Endothelial cell of umbilical vein (primary cell): ENCODE measurements around the gene GRK1. TPM values are rescaled to one million over a fixed set of nuclear protein-coding genes. Genes with fewer than 3 reads are reported as not detected.

ENCODE experiments used
- BruUV-seq: library from RNA; stranded (reverse); fragments of 400-500 nt; replicated peaks from 2 replicates; lab custom pipeline; 2021; lab: Mats Ljungman, UMichigan
- CTCF ChIA-PET: fragments of 300-600, 350-600 bp; sonication (Branson Sonifier 250); formaldehyde crosslinking; loops from one replicate; lab custom pipeline; 2021; ENCODE audit warnings: antibody characterized with exemption, inconsistent platforms; lab: Charles Lee
- POLR2A ChIA-PET: fragments of 300-600, 350-600 bp; sonication (Branson Sonifier 250); formaldehyde crosslinking; loops from one replicate; lab custom pipeline; 2021; ENCODE audit warnings: antibody characterized with exemption, inconsistent platforms; lab: Charles Lee
- DNase-seq: peaks from one replicate; pipeline ENCODE4 v3.0.0-alpha.2; 2011; ENCODE audit warnings: low read depth, low spot score
- FAIRE-seq: peaks from 2 replicates; lab custom pipeline; 2011; peaks lifted over from hg19 to GRCh38; lab: Jason Lieb, UNC
- H2AFZ ChIP-seq: 2 replicates; pipeline ENCODE4 v1.6.0; 2012; ENCODE audit warnings: low read depth, low read length, control low read depth, inconsistent platforms
- H3K27ac ChIP-seq: 2 replicates; pipeline ENCODE4 v1.5.1; 2011; ENCODE audit warnings: low read depth, mild to moderate bottlenecking, control low read depth, low read length, moderate library complexity; ENCODE audit not compliant: insufficient read depth
- H3K27me3 ChIP-seq, 2 experiments: 2 replicates each; pipeline versions ENCODE4 v1.6.0 to v1.6.1; 2011; ENCODE audit warnings: low read length in 2 of 2, mixed read lengths in 1 of 2; ENCODE audit not compliant: control insufficient read depth in 2 of 2, insufficient read depth in 2 of 2
- H3K36me3 ChIP-seq, 2 experiments: 2 replicates in 1 of 2; 3 replicates in 1 of 2; pipeline ENCODE4 v1.5.1; 2011; ENCODE audit warnings: low read length in 2 of 2, mild to moderate bottlenecking in 1 of 2, moderate library complexity in 1 of 2; ENCODE audit not compliant: control insufficient read depth in 2 of 2, insufficient read depth in 2 of 2; ENCODE audit errors: extremely low read depth in 1 of 2
- H3K4me1 ChIP-seq: 3 replicates; pipeline ENCODE4 v1.5.1; 2011; ENCODE audit warnings: mild to moderate bottlenecking, low read length; ENCODE audit not compliant: control insufficient read depth, insufficient read depth; ENCODE audit errors: extremely low read depth
- H3K4me2 ChIP-seq: 2 replicates; pipeline ENCODE4 v1.6.1; 2011; ENCODE audit warnings: low read length, control low read depth, mixed read lengths; ENCODE audit not compliant: insufficient read depth
- H3K4me3 ChIP-seq, 3 experiments: fragments of 200-600 bp in 1 of 3; sonication (generic), shearing (Covaris generic) in 1 of 3; replicated peaks in 1 of 3; 2 replicates each; pipeline ENCODE4 v1.5.1; 2011 to 2016; ENCODE audit warnings: control low read depth in 3 of 3, low read length in 3 of 3, mild to moderate bottlenecking in 2 of 3, inconsistent platforms in 1 of 3, low read depth in 1 of 3, moderate library complexity in 1 of 3; ENCODE audit not compliant: insufficient read depth in 1 of 3
- H3K79me2 ChIP-seq: 2 replicates; pipeline ENCODE4 v1.6.0; 2012; ENCODE audit warnings: low read length, inconsistent platforms; ENCODE audit not compliant: control insufficient read depth, insufficient read depth
- H3K9ac ChIP-seq: replicated peaks from 2 replicates; pipeline ENCODE3; 2011; ENCODE audit warnings: low read length, control low read depth; ENCODE audit not compliant: insufficient read depth; ENCODE audit errors: extremely low read depth
- H3K9me1 ChIP-seq: replicated peaks from 3 replicates; pipeline ENCODE4 v1.6.0; 2011; ENCODE audit warnings: mild to moderate bottlenecking, low read length; ENCODE audit not compliant: control insufficient read depth, insufficient read depth; ENCODE audit errors: extremely low read depth
- H3K9me3 ChIP-seq: replicated peaks from 2 replicates; pipeline ENCODE4 v1.5.1; 2012; ENCODE audit warnings: low read length, inconsistent platforms; ENCODE audit not compliant: control insufficient read depth, insufficient read depth
- H4K20me1 ChIP-seq: replicated peaks from 2 replicates; pipeline ENCODE3; 2011; ENCODE audit warnings: mild to moderate bottlenecking, low read length; ENCODE audit not compliant: control insufficient read depth, insufficient read depth; ENCODE audit errors: extremely low read depth
- CTCF ChIP-seq, 2 donors: IDR thresholded peaks; 1 replicate in 1 of 2; 2 replicates in 1 of 2; pipeline ENCODE4 v1.5.1; 2011; ENCODE audit warnings: low read length in 2 of 2, mild to moderate bottlenecking in 2 of 2, moderate library complexity in 2 of 2, control low read depth in 1 of 2, inconsistent platforms in 1 of 2, low read depth in 1 of 2; ENCODE audit not compliant: insufficient read depth in 1 of 2; ENCODE audit errors: extremely low read depth in 1 of 2
- EZH2 ChIP-seq: IDR thresholded peaks from 2 replicates; pipeline ENCODE4 v1.6.1; 2012; ENCODE audit warnings: borderline replicate concordance, low read depth, mild to moderate bottlenecking, moderate library complexity, low read length, inconsistent platforms; ENCODE audit not compliant: severe bottlenecking
- FOS ChIP-seq: IDR thresholded peaks from 2 replicates; pipeline ENCODE4 v1.6.1; 2011; ENCODE audit warnings: mild to moderate bottlenecking, low read length, moderate library complexity, borderline replicate concordance; ENCODE audit not compliant: insufficient read depth
- GATA2 ChIP-seq: IDR thresholded peaks from 2 replicates; pipeline ENCODE4 v1.7.0; 2011; ENCODE audit warnings: low read depth, mild to moderate bottlenecking, moderate library complexity, mixed read lengths, low read length; ENCODE audit not compliant: insufficient read length, insufficient read depth
- JUN ChIP-seq: IDR thresholded peaks from 2 replicates; pipeline ENCODE4 v1.6.1; 2011; ENCODE audit warnings: borderline replicate concordance, low read depth; ENCODE audit not compliant: insufficient read length, insufficient read depth
- MAX ChIP-seq: IDR thresholded peaks from 2 replicates; pipeline ENCODE4 v1.6.1; 2011; ENCODE audit not compliant: insufficient read depth, insufficient read length
- MYC ChIP-seq: IDR thresholded peaks from one replicate; pipeline ENCODE4 v1.6.1; 2011; ENCODE audit warnings: mild to moderate bottlenecking, low read depth, low read length
- POLR2A ChIP-seq: IDR thresholded peaks from 2 replicates; pipeline ENCODE4 v1.6.1; 2012; ENCODE audit warnings: low read depth, mild to moderate bottlenecking, control low read depth, low read length
- POLR2AphosphoS5 ChIP-seq: IDR thresholded peaks from 2 replicates; pipeline ENCODE4 v1.6.1; 2012; ENCODE audit warnings: low read depth, mild to moderate bottlenecking, control low read depth, low read length, moderate library complexity; ENCODE audit not compliant: insufficient read depth
- dilution Hi-C: fragments of 300-500 bp; cut with MboI; formaldehyde crosslinking; loops from one replicate; pipeline ENCODE4 v1.15.0; 2019; ENCODE audit warnings: low sequenced_read_pairs; ENCODE audit not compliant: extremely low pct_ligation_motif_present
- intact Hi-C: fragments of 100-400 bp; cut with micrococcal nuclease; formaldehyde crosslinking; loops from one replicate; pipeline ENCODE4 v1.10.0; 2022
- polyA plus RNA-seq, 4 experiments: library from polyadenylated mRNA; depleted of rRNA in 3 of 4; stranded (reverse) in 3 of 4; unstranded in 1 of 4; fragments of >200 nt; gene quantifications; 2 replicates each; pipeline versions ENCODE4 v1.2.1 to v1.2.3, GENCODE V29; 2011 to 2012; ENCODE audit warnings: missing spikeins in 1 of 4
- total RNA-seq: library from RNA; stranded (reverse); gene quantifications from 2 replicates; pipeline ENCODE4 v1.2.3, GENCODE V29; 2021

Gene GRK1
- total and polyA plus RNA-seq, 2 donors (not counting 3 experiments of a cell fraction or from before 2014, with no cell fraction given) = not detected

- no peak for DNase-seq
- TF ChIP-seq FOS (no peak), EZH2 (no peak), GATA2 (no peak), MYC (no peak), MAX (no peak), POLR2AphosphoS5 (no peak), CTCF (IDR thresholded peaks at IDR 0.05; ENCODE audit: extremely low read depth in 1 of 2, insufficient read depth in 1 of 2, low read depth in 1 of 2, low read length in 2 of 2) (no peak), JUN (no peak), POLR2A (no peak)
- H3K4me1 ChIP-seq = peaks cover 22% of the 10 kb centered on the region
- H3K79me2 ChIP-seq = peaks cover 6% of the 10 kb centered on the region
- H3K9ac ChIP-seq = no peak overlapping the region
- CTCF ChIA-PET = interaction anchor here (1.2 kb wide), 1 partner anchor 9 kb away, joined by 4 read pairs; the partner anchor contains the start of gene TMEM255B
- no TSS peak for BruUV-seq
- POLR2A ChIA-PET = no interaction called here
- no peaks in the 10 kb centered on the region for H3K9me3 ChIP-seq
- no peak overlapping the region for H3K4me2 ChIP-seq
- no peak overlapping the region for H2AFZ ChIP-seq
- peaks cover 19 to 43% of the 10 kb centered on the region in 2 experiments for H3K36me3 ChIP-seq
- intact Hi-C loops (no loop called here), dilution Hi-C loops (no loop called here)
- no peak overlapping the region for H3K4me3 ChIP-seq
- H3K9me1 ChIP-seq = no peaks in the 10 kb centered on the region
- H3K27me3 ChIP-seq = no peaks in the 10 kb centered on the region
- no peaks in the 10 kb centered on the region for H4K20me1 ChIP-seq
- no peak for FAIRE-seq
- no peak overlapping the region for H3K27ac ChIP-seq
Observed at GRCh38 chr13:113768018-113768905, 101.2 kb downstream of the GRK1 start.
